ENCODE data around the gene TAAR8. TPM values are rescaled to one million over a fixed set of nuclear protein-coding genes. Genes with fewer than 3 reads are reported as not detected.

Gene TAAR8
- total RNA-seq, 1 donor from 2014 or later: not detected

Other genes starting within 250 kb of the TAAR8 start
- not detected in 2 replicates for gene MOXD1, start 151.2 kb upstream of the TAAR8 start, total RNA-seq
- gene STX7, start 39.6 kb upstream of the TAAR8 start, total RNA-seq: 18.9 and 21.5 TPM in 2 replicates
- not detected in 2 replicates for gene TAAR9, start 14.4 kb upstream of the TAAR8 start, total RNA-seq
- not detected in 2 replicates for gene TAAR6, start 17.6 kb downstream of the TAAR8 start, total RNA-seq
- gene TAAR5, start 37.1 kb downstream of the TAAR8 start, total RNA-seq: not detected in 2 replicates
- gene TAAR2, start 71.6 kb downstream of the TAAR8 start, total RNA-seq: not detected in 2 replicates
- not detected in 2 replicates for gene TAAR1, start 106.5 kb downstream of the TAAR8 start, total RNA-seq
- not detected in 2 replicates for gene VNN1, start 161.4 kb downstream of the TAAR8 start, total RNA-seq
- gene VNN2, start 205.2 kb downstream of the TAAR8 start, total RNA-seq: 4.7 and 5.0 TPM in 2 replicates
- gene SLC18B1, start 246.0 kb downstream of the TAAR8 start, total RNA-seq: 3.6 TPM in 2 replicates